ENCODE results near the gene CFAP77. TPM values are rescaled to one million over a fixed set of nuclear protein-coding genes. Genes with fewer than 3 reads are reported as not detected.

Gene CFAP77
- total and polyA plus RNA-seq, 2 of the 13 experiments (the other 11 are each of a cell fraction or from before 2014, with no cell fraction given): not detected

GRCh38 chr9:132443951-132444607 is 34.1 kb downstream of the CFAP77 start:
- FAIRE-seq (no peak), ATAC-seq (no peak), DNase-seq (ENCODE audit: low spot score) (no peak)
- 27% methylated on average over 9 of the region's 10 CpGs for WGBS (ENCODE audit: low lambda C conversion rate)
- Histone ChIP-seq H3K4me3 (replicated peaks in 1 of 3; ENCODE audit: insufficient read depth in 1 of 3, low read depth in 2 of 3, low read length in 3 of 3) (no peak overlapping the region), H2AFZ (ENCODE audit: low read length) (no peak overlapping the region), H3K4me2 (ENCODE audit: low read depth, low read length) (no peak overlapping the region), H3K9me3 (ENCODE audit: low read length) (no peaks in the 10 kb centered on the region), H3K27ac (ENCODE audit: extremely low read length, insufficient read depth, low read length) (no peak overlapping the region), H4K20me1 (ENCODE audit: insufficient read depth, low read length) (no peaks in the 10 kb centered on the region), H3K36me3 (replicated peaks in 1 of 2; ENCODE audit: control insufficient read depth in 1 of 2, insufficient read depth in 2 of 2, low read length in 2 of 2) (no peaks in the 10 kb centered on the region), H3K27me3 (ENCODE audit: control insufficient read depth in 1 of 2, insufficient read depth in 2 of 2, low read length in 2 of 2) (peaks cover 2 to 54% of the 10 kb centered on the region in 2 experiments), H3K9ac (ENCODE audit: insufficient read depth, low read depth, low read length) (no peak overlapping the region), H3K4me1 (ENCODE audit: insufficient read depth, low read length) (no peaks in the 10 kb centered on the region), H3K79me2 (ENCODE audit: insufficient read depth, low read length) (no peaks in the 10 kb centered on the region)
- in situ Hi-C loops (cut with HindIII; ENCODE audit: extremely low pct_ligation_motif_present, low pct_unique_long_range_greater_than_20kb): no loop called here
- no TSS peak for BruUV-seq (replicated peaks)
- CTCF ChIA-PET (ENCODE audit: low intra/inter-chr PET ratio, low total read pairs): no interaction called here
- POLR2A ChIA-PET: no interaction called here
- intact Hi-C loops (cut with micrococcal nuclease; ENCODE audit: unreplicated experiment): no loop called here
- TF ChIP-seq, protein P1, sequence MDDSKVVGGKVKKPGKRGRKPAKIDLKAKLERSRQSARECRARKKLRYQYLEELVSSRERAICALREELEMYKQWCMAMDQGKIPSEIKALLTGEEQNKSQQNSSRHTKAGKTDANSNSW (CRISPR knock-in tag; IDR thresholded peaks at IDR 0.05; ENCODE audit: borderline replicate concordance): no peak
- TF ChIP-seq, protein P2, sequence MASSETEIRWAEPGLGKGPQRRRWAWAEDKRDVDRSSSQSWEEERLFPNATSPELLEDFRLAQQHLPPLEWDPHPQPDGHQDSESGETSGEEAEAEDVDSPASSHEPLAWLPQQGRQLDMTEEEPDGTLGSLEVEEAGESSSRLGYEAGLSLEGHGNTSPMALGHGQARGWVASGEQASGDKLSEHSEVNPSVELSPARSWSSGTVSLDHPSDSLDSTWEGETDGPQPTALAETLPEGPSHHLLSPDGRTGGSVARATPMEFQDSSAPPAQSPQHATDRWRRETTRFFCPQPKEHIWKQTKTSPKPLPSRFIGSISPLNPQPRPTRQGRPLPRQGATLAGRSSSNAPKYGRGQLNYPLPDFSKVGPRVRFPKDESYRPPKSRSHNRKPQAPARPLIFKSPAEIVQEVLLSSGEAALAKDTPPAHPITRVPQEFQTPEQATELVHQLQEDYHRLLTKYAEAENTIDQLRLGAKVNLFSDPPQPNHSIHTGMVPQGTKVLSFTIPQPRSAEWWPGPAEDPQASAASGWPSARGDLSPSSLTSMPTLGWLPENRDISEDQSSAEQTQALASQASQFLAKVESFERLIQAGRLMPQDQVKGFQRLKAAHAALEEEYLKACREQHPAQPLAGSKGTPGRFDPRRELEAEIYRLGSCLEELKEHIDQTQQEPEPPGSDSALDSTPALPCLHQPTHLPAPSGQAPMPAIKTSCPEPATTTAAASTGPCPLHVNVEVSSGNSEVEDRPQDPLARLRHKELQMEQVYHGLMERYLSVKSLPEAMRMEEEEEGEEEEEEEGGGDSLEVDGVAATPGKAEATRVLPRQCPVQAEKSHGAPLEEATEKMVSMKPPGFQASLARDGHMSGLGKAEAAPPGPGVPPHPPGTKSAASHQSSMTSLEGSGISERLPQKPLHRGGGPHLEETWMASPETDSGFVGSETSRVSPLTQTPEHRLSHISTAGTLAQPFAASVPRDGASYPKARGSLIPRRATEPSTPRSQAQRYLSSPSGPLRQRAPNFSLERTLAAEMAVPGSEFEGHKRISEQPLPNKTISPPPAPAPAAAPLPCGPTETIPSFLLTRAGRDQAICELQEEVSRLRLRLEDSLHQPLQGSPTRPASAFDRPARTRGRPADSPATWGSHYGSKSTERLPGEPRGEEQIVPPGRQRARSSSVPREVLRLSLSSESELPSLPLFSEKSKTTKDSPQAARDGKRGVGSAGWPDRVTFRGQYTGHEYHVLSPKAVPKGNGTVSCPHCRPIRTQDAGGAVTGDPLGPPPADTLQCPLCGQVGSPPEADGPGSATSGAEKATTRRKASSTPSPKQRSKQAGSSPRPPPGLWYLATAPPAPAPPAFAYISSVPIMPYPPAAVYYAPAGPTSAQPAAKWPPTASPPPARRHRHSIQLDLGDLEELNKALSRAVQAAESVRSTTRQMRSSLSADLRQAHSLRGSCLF (CRISPR knock-in tag; IDR thresholded peaks at IDR 0.05; ENCODE audit: borderline replicate concordance): no peak
- TF ChIP-seq BRCA1 (CRISPR knock-in tag; IDR thresholded peaks at IDR 0.05) (no peak), YY1 (IDR thresholded peaks at IDR 0.05; ENCODE audit: insufficient read depth, insufficient replicate concordance, low read depth, low read length) (no peak), HNRNPL (IDR thresholded peaks at IDR 0.05; ENCODE audit: low read depth, low read length) (no peak), KAT2B (IDR thresholded peaks at IDR 0.05; ENCODE audit: borderline replicate concordance, low read depth, low read length) (no peak), ZNF674 (CRISPR knock-in tag; IDR thresholded peaks at IDR 0.05; ENCODE audit: low read depth) (no peak), ZNF761 (CRISPR knock-in tag; conservative IDR thresholded peaks at IDR 0.05) (no peak), ZNF746 (CRISPR knock-in tag; IDR thresholded peaks at IDR 0.05) (no peak), MIER2 (CRISPR knock-in tag; IDR thresholded peaks at IDR 0.05) (no peak), ZBTB26 (CRISPR knock-in tag; IDR thresholded peaks at IDR 0.05; ENCODE audit: borderline replicate concordance) (no peak), ZFP62 (CRISPR knock-in tag; IDR thresholded peaks at IDR 0.05) (no peak), MEF2D (CRISPR knock-in tag; IDR thresholded peaks at IDR 0.05) (no peak), MATR3 (CRISPR knock-in tag; IDR thresholded peaks at IDR 0.05) (no peak)
- TF ChIP-seq, protein P3, sequence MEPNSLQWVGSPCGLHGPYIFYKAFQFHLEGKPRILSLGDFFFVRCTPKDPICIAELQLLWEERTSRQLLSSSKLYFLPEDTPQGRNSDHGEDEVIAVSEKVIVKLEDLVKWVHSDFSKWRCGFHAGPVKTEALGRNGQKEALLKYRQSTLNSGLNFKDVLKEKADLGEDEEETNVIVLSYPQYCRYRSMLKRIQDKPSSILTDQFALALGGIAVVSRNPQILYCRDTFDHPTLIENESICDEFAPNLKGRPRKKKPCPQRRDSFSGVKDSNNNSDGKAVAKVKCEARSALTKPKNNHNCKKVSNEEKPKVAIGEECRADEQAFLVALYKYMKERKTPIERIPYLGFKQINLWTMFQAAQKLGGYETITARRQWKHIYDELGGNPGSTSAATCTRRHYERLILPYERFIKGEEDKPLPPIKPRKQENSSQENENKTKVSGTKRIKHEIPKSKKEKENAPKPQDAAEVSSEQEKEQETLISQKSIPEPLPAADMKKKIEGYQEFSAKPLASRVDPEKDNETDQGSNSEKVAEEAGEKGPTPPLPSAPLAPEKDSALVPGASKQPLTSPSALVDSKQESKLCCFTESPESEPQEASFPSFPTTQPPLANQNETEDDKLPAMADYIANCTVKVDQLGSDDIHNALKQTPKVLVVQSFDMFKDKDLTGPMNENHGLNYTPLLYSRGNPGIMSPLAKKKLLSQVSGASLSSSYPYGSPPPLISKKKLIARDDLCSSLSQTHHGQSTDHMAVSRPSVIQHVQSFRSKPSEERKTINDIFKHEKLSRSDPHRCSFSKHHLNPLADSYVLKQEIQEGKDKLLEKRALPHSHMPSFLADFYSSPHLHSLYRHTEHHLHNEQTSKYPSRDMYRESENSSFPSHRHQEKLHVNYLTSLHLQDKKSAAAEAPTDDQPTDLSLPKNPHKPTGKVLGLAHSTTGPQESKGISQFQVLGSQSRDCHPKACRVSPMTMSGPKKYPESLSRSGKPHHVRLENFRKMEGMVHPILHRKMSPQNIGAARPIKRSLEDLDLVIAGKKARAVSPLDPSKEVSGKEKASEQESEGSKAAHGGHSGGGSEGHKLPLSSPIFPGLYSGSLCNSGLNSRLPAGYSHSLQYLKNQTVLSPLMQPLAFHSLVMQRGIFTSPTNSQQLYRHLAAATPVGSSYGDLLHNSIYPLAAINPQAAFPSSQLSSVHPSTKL (CRISPR knock-in tag; IDR thresholded peaks at IDR 0.05): no peak
